CD4-positive, alpha-beta memory T cell (primary cell): Measurements from ENCODE around the gene C19orf12. TPM values are rescaled to one million over a fixed set of nuclear protein-coding genes. Genes with fewer than 3 reads are reported as not detected.
A peak's percentile ranks its signal among the peaks of the same experiment; 100 is the strongest.

ENCODE experiments used
- CTCF ChIA-PET: fragments of 350-600 bp; sonication (Branson Sonifier 250); formaldehyde crosslinking; loops from one replicate; lab custom pipeline; 2021; ENCODE audit warnings: inconsistent platforms; ENCODE audit not compliant: partially characterized antibody; lab: Charles Lee
- POLR2A ChIA-PET: fragments of 350-600 bp; sonication (Branson Sonifier 250); formaldehyde crosslinking; loops from one replicate; lab custom pipeline; 2021; ENCODE audit not compliant: partially characterized antibody; lab: Charles Lee
- DNase-seq, 5 donors: peaks; one replicate each; pipeline versions ENCODE4 v3.0.0 to v3.0.0-alpha.2; 2020 to 2022; ENCODE audit warnings: mixed read lengths in 1 of 5
- H3K27ac ChIP-seq: one replicate; pipeline ENCODE4 v1.7.0; 2013; ENCODE audit warnings: low read depth, low read length
- H3K27me3 ChIP-seq: 2 replicates; pipeline ENCODE4 v1.7.0; 2013; ENCODE audit warnings: mild to moderate bottlenecking, low read length, moderate library complexity; ENCODE audit not compliant: insufficient read depth
- H3K36me3 ChIP-seq: 2 replicates; pipeline ENCODE4 v1.7.0; 2013; ENCODE audit warnings: mild to moderate bottlenecking, low read length, moderate library complexity; ENCODE audit not compliant: insufficient read depth
- H3K4me1 ChIP-seq: 2 replicates; pipeline ENCODE4 v1.7.0; 2013; ENCODE audit warnings: mild to moderate bottlenecking, low read length, moderate library complexity; ENCODE audit not compliant: insufficient read depth
- H3K4me3 ChIP-seq, 2 donors: one replicate each; pipeline ENCODE4 v1.7.0; 2013; ENCODE audit warnings: low read length in 2 of 2, mild to moderate bottlenecking in 1 of 2
- H3K9me3 ChIP-seq, 2 donors: one replicate each; pipeline ENCODE4 v1.7.0; 2013; ENCODE audit warnings: low read length in 2 of 2, control low read depth in 1 of 2; ENCODE audit not compliant: control insufficient read depth in 1 of 2
- H3K27ac Mint-ChIP-seq, 7 donors: one replicate each; pipeline ENCODE4 v1.8.0; 2020 to 2021; ENCODE audit warnings: mixed read lengths in 7 of 7, mild to moderate bottlenecking in 6 of 7, inconsistent platforms in 3 of 7, moderate library complexity in 3 of 7
- H3K27me3 Mint-ChIP-seq, 2 donors: one replicate each; pipeline ENCODE4 v1.8.0; 2020 to 2021; ENCODE audit warnings: mixed read lengths in 2 of 2
- H3K36me3 Mint-ChIP-seq, 2 donors: one replicate each; pipeline ENCODE4 v1.8.0; 2020 to 2021; ENCODE audit warnings: mixed read lengths in 2 of 2, inconsistent platforms in 1 of 2, mild to moderate bottlenecking in 1 of 2
- H3K4me1 Mint-ChIP-seq, 4 donors: one replicate each; pipeline ENCODE4 v1.8.0; 2020 to 2021; ENCODE audit warnings: mixed read lengths in 4 of 4, mild to moderate bottlenecking in 1 of 4
- H3K4me3 Mint-ChIP-seq, 8 donors: one replicate each; pipeline ENCODE4 v1.8.0; 2020 to 2021; ENCODE audit warnings: mixed read lengths in 8 of 8, mild to moderate bottlenecking in 7 of 8, moderate library complexity in 6 of 8, inconsistent platforms in 3 of 8
- H3K9me3 Mint-ChIP-seq, 8 donors: one replicate each; pipeline ENCODE4 v1.8.0; 2020 to 2021; ENCODE audit warnings: mixed read lengths in 8 of 8, mild to moderate bottlenecking in 5 of 8, inconsistent platforms in 3 of 8, moderate library complexity in 1 of 8
- intact Hi-C: fragments of 100-400 bp; cut with micrococcal nuclease; formaldehyde crosslinking; loops from one replicate; pipeline ENCODE4 v1.15.1; 2023
- polyA plus RNA-seq, 2 donors: library from polyadenylated mRNA; unstranded; fragments of 300-500 nt; fragmentation: Illumina TruSeq; gene quantifications; one replicate each; pipeline ENCODE4 v1.2.3, GENCODE V29; 2021
- total RNA-seq, 2 experiments: library from RNA; stranded (reverse); gene quantifications; one replicate each; pipeline ENCODE4 v1.2.3, GENCODE V29; 2021

C19orf12 gene
- total RNA-seq (10 to 100 TPM; 29.3 to 30.1 TPM), polyA plus RNA-seq (10 to 100 TPM; 22.7 to 23.6 TPM)

- intact Hi-C loops = loop anchor here (1.0 to 2.0 kb wide), 3 partner anchors 50 to 502 kb away; partner anchors contain the start of genes PLEKHF1 and UQCRFS1
- CTCF ChIA-PET = interaction anchor here (0.9 to 13.2 kb wide), 12 partner anchors 8 to 158 kb away, joined by 3 to 278 read pairs (median 18); partner anchors contain the start of genes PLEKHF1 and POP4
- peak within 1 kb of the TSS; percentile 95 to 98 (median 98) for H3K27ac Mint-ChIP-seq
These were observed at the start of gene C19orf12 for GRCh38 chr19:29714953-29715700. Gene C19orf12, minus strand, starts transcription at chr19:29715261. Its CDS starts 6,848 bp downstream, at chr19:29708413.

DNA sequence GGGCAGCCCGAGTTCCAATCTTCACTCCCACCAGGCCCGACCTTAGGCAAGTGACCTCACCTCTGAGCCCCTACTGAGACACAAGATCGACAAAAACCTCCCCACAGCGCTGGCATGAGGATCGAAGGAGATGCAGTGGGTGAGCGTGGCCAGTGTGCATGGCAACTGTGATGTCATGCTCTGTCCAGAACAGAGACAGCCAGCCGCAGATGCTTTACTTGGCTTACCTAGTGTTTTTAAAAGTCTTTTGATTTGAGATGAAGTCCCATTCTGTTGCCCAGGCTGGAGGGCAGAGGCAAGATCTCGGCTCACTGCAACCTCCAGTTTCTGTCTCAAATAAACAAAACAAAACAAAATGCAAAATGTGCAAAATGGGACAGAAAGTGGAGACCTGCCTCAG, 49.3 kb upstream of the C19orf12 start:
- peaks cover 0 to 3% of the 10 kb centered on the region in 2 donors for H3K27me3 Mint-ChIP-seq
- Histone ChIP-seq H3K4me3 (no peak overlapping the region), H3K9me3 (no peaks in the 10 kb centered on the region), H3K4me1 (peaks cover 8% of the 10 kb centered on the region), H3K27me3 (no peaks in the 10 kb centered on the region), H3K36me3 (no peaks in the 10 kb centered on the region), H3K27ac (no peak overlapping the region)
- no peaks in the 10 kb centered on the region for H3K36me3 Mint-ChIP-seq
- ChIA-PET POLR2A (no interaction called here), CTCF (interaction anchor here (1.2 to 1.4 kb wide), 2 partner anchors 109 to 153 kb away, joined by 3 read pairs; no protein-coding TSS in a partner anchor)
- no peak for DNase-seq
- H3K4me3 Mint-ChIP-seq = no peak overlapping the region
- no peak overlapping the region for H3K27ac Mint-ChIP-seq
- H3K4me1 Mint-ChIP-seq = no peaks in the 10 kb centered on the region
- intact Hi-C loops = no loop called here
- H3K9me3 Mint-ChIP-seq = no peaks in the 10 kb centered on the region

More at GRCh38 chr19:29714953-29715700, at the start of gene C19orf12:
- peak in 4 of 5 donors; percentile 53 to 86 (median 80) for DNase-seq
- Mint-ChIP-seq H3K4me3 (peak within 1 kb of the TSS; percentile 88 to 95 (median 92)), H3K36me3 (peaks cover 3 to 13% of the 10 kb centered on the region in 2 donors), H3K9me3 (no peaks in the 10 kb centered on the region), H3K27me3 (no peaks in the 10 kb centered on the region), H3K4me1 (peaks cover 41 to 60% (median 52%) of the 10 kb centered on the region in 4 donors)
- Histone ChIP-seq H3K9me3 (no peaks in the 10 kb centered on the region), H3K36me3 (no peaks in the 10 kb centered on the region), H3K27me3 (no peaks in the 10 kb centered on the region), H3K4me3 (peak within 1 kb of the TSS; percentile 80 to 84), H3K27ac (peak within 1 kb of the TSS; percentile 88), H3K4me1 (peaks cover 56% of the 10 kb centered on the region)
- POLR2A ChIA-PET = interaction anchor here (0.9 to 6.9 kb wide), 19 partner anchors 9 to 227 kb away, joined by 3 to 151 read pairs (median 10); partner anchors contain the start of genes PLEKHF1, POP4 and URI1

- no peaks in the 10 kb centered on the region for H3K36me3 Mint-ChIP-seq
- DNase-seq = no peak
- H3K9me3 Mint-ChIP-seq = no peaks in the 10 kb centered on the region
- Histone ChIP-seq H3K4me1 (peaks cover 8% of the 10 kb centered on the region), H3K27me3 (no peaks in the 10 kb centered on the region), H3K27ac (no peak overlapping the region), H3K4me3 (no peak overlapping the region), H3K9me3 (no peaks in the 10 kb centered on the region), H3K36me3 (no peaks in the 10 kb centered on the region)
- H3K4me3 Mint-ChIP-seq = no peak overlapping the region
- CTCF ChIA-PET = interaction anchor here (1.4 kb wide), 1 partner anchor 152 kb away, joined by 3 read pairs; no protein-coding TSS in a partner anchor
- POLR2A ChIA-PET = no interaction called here
- H3K27ac Mint-ChIP-seq = no peak overlapping the region
- H3K27me3 Mint-ChIP-seq = peaks cover 0 to 3% of the 10 kb centered on the region in 2 donors
- intact Hi-C loops = no loop called here
- H3K4me1 Mint-ChIP-seq = no peaks in the 10 kb centered on the region
These were observed 48.1 kb upstream of the C19orf12 start for GRCh38 chr19:29763196-29763595.

DNA sequence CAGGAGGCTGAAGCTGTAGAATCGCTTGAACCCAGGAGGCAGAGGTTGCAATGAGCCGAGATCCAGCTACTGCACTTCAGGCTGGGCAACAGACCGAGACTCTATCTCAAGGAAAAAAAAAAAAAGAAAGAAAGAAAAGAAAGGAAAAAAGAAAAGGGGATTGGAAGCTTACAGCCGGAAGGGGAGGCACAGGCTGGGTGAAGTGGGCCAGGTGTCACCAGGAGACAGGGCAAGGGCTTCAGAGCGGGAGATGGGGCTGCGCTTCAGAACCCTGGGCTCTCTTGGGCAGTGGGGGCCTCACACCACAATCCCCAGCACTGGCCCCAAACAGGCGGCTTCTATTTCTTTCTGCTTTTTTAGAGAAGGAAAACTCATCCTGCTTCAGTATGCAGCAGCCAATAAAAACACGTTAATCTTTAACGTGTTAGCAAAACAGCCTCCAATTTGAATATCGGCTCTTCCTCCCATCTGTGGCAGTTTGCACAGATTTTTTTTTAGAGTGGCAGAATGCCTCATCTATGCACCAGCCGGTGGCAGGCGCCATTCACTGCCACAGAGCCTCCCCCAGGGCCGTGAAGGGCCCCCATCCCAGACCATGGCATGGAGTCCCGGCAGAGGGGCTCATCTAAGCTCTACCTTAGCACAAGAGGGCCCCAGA, 46.6 kb upstream of the C19orf12 start:
- no peaks in the 10 kb centered on the region for H3K4me1 Mint-ChIP-seq
- no peaks in the 10 kb centered on the region for H3K9me3 Mint-ChIP-seq
- Histone ChIP-seq H3K4me1 (peaks cover 8% of the 10 kb centered on the region), H3K9me3 (no peaks in the 10 kb centered on the region), H3K27ac (no peak overlapping the region), H3K36me3 (no peaks in the 10 kb centered on the region), H3K4me3 (no peak overlapping the region), H3K27me3 (no peaks in the 10 kb centered on the region)
- ChIA-PET CTCF (interaction anchor here (0.6 to 7.2 kb wide), 11 partner anchors 8 to 112 kb away, joined by 3 to 132 read pairs (median 10); no protein-coding TSS in a partner anchor), POLR2A (interaction anchor here (0.6 kb wide), 1 partner anchor 83 kb away, joined by 3 read pairs; no protein-coding TSS in a partner anchor)
- no peak for DNase-seq
- no peak overlapping the region for H3K27ac Mint-ChIP-seq
- H3K27me3 Mint-ChIP-seq = peaks cover 0 to 3% of the 10 kb centered on the region in 2 donors
- H3K36me3 Mint-ChIP-seq = no peaks in the 10 kb centered on the region
- intact Hi-C loops = no loop called here
- H3K4me3 Mint-ChIP-seq = no peak overlapping the region

DNA sequence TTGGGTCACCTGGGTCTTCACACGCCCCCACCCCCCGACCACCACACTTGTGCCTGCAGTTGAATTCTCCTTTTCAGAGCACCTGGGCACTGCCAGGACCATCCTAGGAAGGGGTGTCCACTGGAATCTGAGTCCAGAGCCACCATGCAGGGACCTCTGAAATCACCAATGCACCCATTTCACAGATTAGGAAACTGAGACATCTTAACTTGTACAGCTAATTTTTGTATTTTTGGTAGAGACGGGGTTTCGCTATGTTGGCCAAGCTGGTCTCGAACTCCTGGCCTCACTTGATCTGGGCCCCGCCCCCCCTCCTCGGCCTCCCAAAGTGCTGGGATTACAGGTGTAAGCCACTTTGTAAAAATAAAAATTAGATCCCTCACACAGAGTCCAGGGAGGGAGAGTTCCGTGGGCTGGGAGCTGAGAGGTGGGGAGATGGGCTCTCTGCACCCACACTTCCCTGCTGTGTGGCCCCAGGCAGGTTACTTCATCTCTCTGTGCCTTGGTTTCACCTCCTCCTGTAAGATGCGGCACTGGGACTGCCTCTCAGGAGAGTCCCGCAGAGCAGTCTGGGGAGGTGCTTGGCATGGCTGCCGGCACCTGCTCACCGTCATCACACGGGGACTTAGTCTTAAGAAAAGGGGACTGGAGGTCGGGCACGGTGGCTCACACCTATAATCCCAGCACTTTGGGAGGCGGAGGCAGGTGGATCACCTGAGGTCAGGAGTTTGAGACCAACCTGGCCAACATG, 45.9 kb upstream of the C19orf12 start:
- peaks cover 0 to 3% of the 10 kb centered on the region in 2 donors for H3K27me3 Mint-ChIP-seq
- Histone ChIP-seq H3K27ac (no peak overlapping the region), H3K4me1 (peaks cover 8% of the 10 kb centered on the region), H3K36me3 (no peaks in the 10 kb centered on the region), H3K4me3 (no peak overlapping the region), H3K27me3 (no peaks in the 10 kb centered on the region), H3K9me3 (no peaks in the 10 kb centered on the region)
- no peaks in the 10 kb centered on the region for H3K36me3 Mint-ChIP-seq
- H3K27ac Mint-ChIP-seq = no peak overlapping the region
- peak overlapping the region in 1 of 8 donors; percentile 32 for H3K4me3 Mint-ChIP-seq
- no peaks in the 10 kb centered on the region for H3K4me1 Mint-ChIP-seq
- ChIA-PET POLR2A (interaction anchor here (0.6 kb wide), 1 partner anchor 84 kb away, joined by 3 read pairs; no protein-coding TSS in a partner anchor), CTCF (interaction anchor here (0.7 to 7.2 kb wide), 19 partner anchors 9 to 124 kb away, joined by 3 to 132 read pairs (median 6); no protein-coding TSS in a partner anchor)
- no peaks in the 10 kb centered on the region for H3K9me3 Mint-ChIP-seq
- DNase-seq = no peak
- intact Hi-C loops = loop anchor here (1.0 kb wide), 3 partner anchors 31 to 112 kb away; no protein-coding TSS in a partner anchor

DNA sequence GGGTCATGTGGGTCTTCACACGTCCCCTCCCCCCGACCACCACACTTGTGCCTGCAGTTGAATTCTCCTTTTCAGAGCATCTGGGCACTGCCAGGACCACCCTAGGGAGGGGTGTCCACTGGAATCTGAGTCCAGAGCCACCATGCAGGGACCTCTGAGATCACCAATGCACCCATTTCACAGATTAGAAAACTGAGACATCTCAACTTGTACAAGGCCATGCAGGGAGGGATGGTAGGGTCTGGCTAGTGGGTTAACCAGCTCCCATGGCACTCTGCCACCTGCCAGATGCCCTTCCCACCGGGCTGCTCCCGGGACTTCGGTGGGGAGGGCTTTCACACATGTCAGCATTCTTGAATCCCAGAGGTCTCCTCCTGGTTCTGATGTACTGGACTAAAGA, 44.3 kb upstream of the C19orf12 start:
- H3K27ac ChIP-seq = no peak overlapping the region
- Mint-ChIP-seq H3K4me3 (no peak overlapping the region), H3K4me1 (no peaks in the 10 kb centered on the region), H3K27me3 (peaks cover 0 to 3% of the 10 kb centered on the region in 2 donors), H3K36me3 (no peaks in the 10 kb centered on the region), H3K27ac (no peak overlapping the region), H3K9me3 (no peaks in the 10 kb centered on the region)
- no peaks in the 10 kb centered on the region for H3K9me3 ChIP-seq
- no peaks in the 10 kb centered on the region for H3K27me3 ChIP-seq
- peaks cover 8% of the 10 kb centered on the region for H3K4me1 ChIP-seq
- ChIA-PET CTCF (interaction anchor here (0.6 to 7.2 kb wide), 27 partner anchors 8 to 149 kb away, joined by 3 to 132 read pairs (median 5); no protein-coding TSS in a partner anchor), POLR2A (interaction anchor here (1.0 kb wide), 1 partner anchor 86 kb away, joined by 4 read pairs; no protein-coding TSS in a partner anchor)
- no peaks in the 10 kb centered on the region for H3K36me3 ChIP-seq
- no peak overlapping the region for H3K4me3 ChIP-seq
- DNase-seq = no peak
- intact Hi-C loops = no loop called here
